ENCODE data around the gene PRICKLE1. TPM values are rescaled to one million over a fixed set of nuclear protein-coding genes. Genes with fewer than 3 reads are reported as not detected.

Gene PRICKLE1
- total RNA-seq, 2 donors from 2014 or later = 3.6 to 4.7 TPM

DNA sequence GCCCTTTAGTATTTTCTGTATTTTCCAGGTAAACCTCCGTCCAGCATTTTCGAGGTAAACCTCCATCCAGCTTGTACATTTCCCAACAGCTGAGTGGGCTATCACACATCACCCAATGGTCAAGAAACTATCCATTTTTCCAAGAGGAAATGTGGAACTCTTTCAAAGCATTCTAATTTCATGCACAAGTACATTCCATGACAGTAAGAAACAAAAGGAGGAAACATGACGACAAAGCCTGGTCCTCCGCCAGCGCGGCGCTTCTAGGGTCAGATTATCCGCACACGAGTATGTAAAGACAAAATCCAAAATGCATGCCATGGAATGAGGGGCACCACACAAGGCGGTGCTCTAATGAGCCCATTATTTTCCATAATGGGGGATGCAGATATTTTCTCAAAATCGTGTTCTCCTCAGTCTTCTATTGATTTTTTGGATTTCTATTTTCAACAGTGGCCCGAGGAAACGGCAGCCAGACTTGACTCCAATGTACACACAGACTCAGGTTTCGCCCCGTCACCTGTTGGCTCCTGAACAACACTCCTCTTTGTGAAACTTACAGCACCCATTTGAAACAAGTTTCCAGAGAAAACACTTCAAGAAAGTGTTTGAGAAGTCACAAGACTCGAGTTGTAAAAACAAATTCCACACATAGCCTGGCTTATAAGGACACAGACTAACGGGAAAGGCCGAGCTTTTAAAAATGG lies 107.4 kb downstream of the PRICKLE1 start:
- TF ChIP-seq POLR2A (IDR thresholded peaks at IDR 0.05) = no peak
- TF ChIP-seq, protein P1, sequence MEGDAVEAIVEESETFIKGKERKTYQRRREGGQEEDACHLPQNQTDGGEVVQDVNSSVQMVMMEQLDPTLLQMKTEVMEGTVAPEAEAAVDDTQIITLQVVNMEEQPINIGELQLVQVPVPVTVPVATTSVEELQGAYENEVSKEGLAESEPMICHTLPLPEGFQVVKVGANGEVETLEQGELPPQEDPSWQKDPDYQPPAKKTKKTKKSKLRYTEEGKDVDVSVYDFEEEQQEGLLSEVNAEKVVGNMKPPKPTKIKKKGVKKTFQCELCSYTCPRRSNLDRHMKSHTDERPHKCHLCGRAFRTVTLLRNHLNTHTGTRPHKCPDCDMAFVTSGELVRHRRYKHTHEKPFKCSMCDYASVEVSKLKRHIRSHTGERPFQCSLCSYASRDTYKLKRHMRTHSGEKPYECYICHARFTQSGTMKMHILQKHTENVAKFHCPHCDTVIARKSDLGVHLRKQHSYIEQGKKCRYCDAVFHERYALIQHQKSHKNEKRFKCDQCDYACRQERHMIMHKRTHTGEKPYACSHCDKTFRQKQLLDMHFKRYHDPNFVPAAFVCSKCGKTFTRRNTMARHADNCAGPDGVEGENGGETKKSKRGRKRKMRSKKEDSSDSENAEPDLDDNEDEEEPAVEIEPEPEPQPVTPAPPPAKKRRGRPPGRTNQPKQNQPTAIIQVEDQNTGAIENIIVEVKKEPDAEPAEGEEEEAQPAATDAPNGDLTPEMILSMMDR (IDR thresholded peaks at IDR 0.05) = no peak
- Histone ChIP-seq H3K36me3 (replicated peaks in 1 of 2; ENCODE audit: insufficient read depth in 1 of 2, low read depth in 2 of 2) (no peaks in the 10 kb centered on the region), H3K27me3 (no peaks in the 10 kb centered on the region), H3K27ac (peak overlapping the region; percentile 51 to 81 (median 58)), H3K4me1 (peaks cover 14% of the 10 kb centered on the region), H3K9me3 (no peaks in the 10 kb centered on the region), H3K4me3 (peak overlapping the region; percentile 25 to 40)
- WGBS, 2 donors = 19% methylated on average over 18 of the region's 18 CpGs
- ATAC-seq = peak; percentile 62
- peak; percentile 70 to 84 (median 76) for DNase-seq
- intact Hi-C loops (cut with DNase I) = loop anchor here (10.0 kb wide), 1 partner anchor 113 kb away; no protein-coding TSS in a partner anchor

- no peak overlapping the region for H3K27ac ChIP-seq
- peaks cover 14% of the 10 kb centered on the region for H3K4me1 ChIP-seq
- H3K36me3 ChIP-seq (replicated peaks in 1 of 2; ENCODE audit: insufficient read depth in 1 of 2, low read depth in 2 of 2) = no peaks in the 10 kb centered on the region
- no peaks in the 10 kb centered on the region for H3K9me3 ChIP-seq
- DNase-seq (no peak), ATAC-seq (no peak)
- intact Hi-C loops (cut with DNase I) = loop anchor here (10.0 kb wide), 1 partner anchor 113 kb away; no protein-coding TSS in a partner anchor
- 84 to 89% methylated on average over 1 of the region's 1 CpG for WGBS, 2 donors
- no peak overlapping the region for H3K4me3 ChIP-seq
- TF ChIP-seq POLR2A (IDR thresholded peaks at IDR 0.05) = no peak
- TF ChIP-seq, protein P1 (IDR thresholded peaks at IDR 0.05) = no peak
- no peaks in the 10 kb centered on the region for H3K27me3 ChIP-seq
Measured at GRCh38 chr12:42481368-42481767, 108.2 kb downstream of the PRICKLE1 start.

GRCh38 chr12:42477941-42478340 lies 111.6 kb downstream of the PRICKLE1 start:
- ATAC-seq (no peak), DNase-seq (no peak)
- Histone ChIP-seq H3K27me3 (no peaks in the 10 kb centered on the region), H3K4me1 (peaks cover 5% of the 10 kb centered on the region), H3K36me3 (replicated peaks in 1 of 2; ENCODE audit: insufficient read depth in 1 of 2, low read depth in 2 of 2) (no peaks in the 10 kb centered on the region), H3K9me3 (no peaks in the 10 kb centered on the region), H3K4me3 (no peak overlapping the region), H3K27ac (no peak overlapping the region)
- intact Hi-C loops (cut with DNase I) = no loop called here
- WGBS, 2 donors = 62 to 88% methylated on average over 1 of the region's 1 CpG
- no peak for TF ChIP-seq POLR2A (IDR thresholded peaks at IDR 0.05)
- TF ChIP-seq, protein P1 (IDR thresholded peaks at IDR 0.05) = no peak

- H3K4me3 ChIP-seq = no peak overlapping the region
- 63 to 67% methylated on average over 2 to 3 of the region's 3 CpGs for WGBS, 2 donors
- intact Hi-C loops (cut with DNase I) = no loop called here
Measured at GRCh38 chr12:42475106-42475505, 114.4 kb downstream of the PRICKLE1 start.

More at GRCh38 chr12:42475106-42475505, 114.4 kb downstream of the PRICKLE1 start:
- H3K27me3 ChIP-seq = no peaks in the 10 kb centered on the region
- ATAC-seq (no peak), DNase-seq (no peak)
- no peak overlapping the region for H3K27ac ChIP-seq
- TF ChIP-seq POLR2A (IDR thresholded peaks at IDR 0.05) = no peak
- TF ChIP-seq, protein P1 (IDR thresholded peaks at IDR 0.05) = no peak
- peaks cover 3% of the 10 kb centered on the region for H3K4me1 ChIP-seq
- no peaks in the 10 kb centered on the region for H3K36me3 ChIP-seq (replicated peaks in 1 of 2; ENCODE audit: insufficient read depth in 1 of 2, low read depth in 2 of 2)
- no peaks in the 10 kb centered on the region for H3K9me3 ChIP-seq

Measured in body of pancreas (tissue), 4 donors.